Measurements from ENCODE around the gene MIPEP.

DNA sequence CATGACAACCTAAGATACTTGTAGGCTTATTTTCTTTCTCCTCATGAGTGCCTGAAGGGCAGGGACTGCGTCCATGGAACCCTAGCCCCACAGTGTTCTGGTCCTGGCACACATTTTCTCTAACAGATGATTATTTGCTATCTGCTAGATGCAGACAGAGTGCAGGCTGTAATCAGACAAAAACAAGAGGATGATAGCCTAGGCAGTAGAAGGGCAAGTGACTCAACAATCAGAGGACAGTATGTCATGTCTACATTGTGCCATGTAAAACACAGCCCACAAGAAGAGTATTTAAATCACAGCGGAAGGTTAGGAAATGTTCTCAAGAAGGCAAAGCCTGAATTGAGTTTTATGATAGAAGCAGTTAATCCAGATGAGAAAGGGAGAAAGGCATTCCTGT is 29.3 kb downstream of the MIPEP start:
- TF ChIP-seq, protein P1, sequence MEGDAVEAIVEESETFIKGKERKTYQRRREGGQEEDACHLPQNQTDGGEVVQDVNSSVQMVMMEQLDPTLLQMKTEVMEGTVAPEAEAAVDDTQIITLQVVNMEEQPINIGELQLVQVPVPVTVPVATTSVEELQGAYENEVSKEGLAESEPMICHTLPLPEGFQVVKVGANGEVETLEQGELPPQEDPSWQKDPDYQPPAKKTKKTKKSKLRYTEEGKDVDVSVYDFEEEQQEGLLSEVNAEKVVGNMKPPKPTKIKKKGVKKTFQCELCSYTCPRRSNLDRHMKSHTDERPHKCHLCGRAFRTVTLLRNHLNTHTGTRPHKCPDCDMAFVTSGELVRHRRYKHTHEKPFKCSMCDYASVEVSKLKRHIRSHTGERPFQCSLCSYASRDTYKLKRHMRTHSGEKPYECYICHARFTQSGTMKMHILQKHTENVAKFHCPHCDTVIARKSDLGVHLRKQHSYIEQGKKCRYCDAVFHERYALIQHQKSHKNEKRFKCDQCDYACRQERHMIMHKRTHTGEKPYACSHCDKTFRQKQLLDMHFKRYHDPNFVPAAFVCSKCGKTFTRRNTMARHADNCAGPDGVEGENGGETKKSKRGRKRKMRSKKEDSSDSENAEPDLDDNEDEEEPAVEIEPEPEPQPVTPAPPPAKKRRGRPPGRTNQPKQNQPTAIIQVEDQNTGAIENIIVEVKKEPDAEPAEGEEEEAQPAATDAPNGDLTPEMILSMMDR (conservative IDR thresholded peaks at IDR 0.05), result no peak
- no peak for TF ChIP-seq EZH2 (IDR thresholded peaks at IDR 0.05; ENCODE audit: low read depth)

All from PC-9 (cell line).